ENCODE results near the gene TROAP.

DNA sequence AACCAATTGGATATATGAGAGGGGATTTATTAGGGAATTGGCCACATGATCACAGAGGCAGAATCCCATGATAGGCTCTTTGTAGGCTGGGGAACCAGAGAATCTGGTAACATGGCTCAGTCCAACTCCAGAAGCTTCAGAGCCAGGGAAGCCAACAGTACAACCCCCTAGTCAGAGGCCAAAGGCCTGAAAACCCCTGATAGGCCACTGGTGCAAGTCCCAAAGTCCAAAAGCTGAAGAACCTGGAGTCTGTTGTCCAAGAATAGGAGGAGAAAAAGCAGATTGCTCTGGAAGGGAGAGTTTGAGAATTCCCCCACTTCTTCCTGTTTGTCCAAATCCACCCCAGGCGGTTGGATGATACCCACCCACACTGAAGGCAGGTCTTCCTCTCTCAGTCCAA, 8.2 kb upstream of the TROAP start:
- TF ChIP-seq, protein P1, sequence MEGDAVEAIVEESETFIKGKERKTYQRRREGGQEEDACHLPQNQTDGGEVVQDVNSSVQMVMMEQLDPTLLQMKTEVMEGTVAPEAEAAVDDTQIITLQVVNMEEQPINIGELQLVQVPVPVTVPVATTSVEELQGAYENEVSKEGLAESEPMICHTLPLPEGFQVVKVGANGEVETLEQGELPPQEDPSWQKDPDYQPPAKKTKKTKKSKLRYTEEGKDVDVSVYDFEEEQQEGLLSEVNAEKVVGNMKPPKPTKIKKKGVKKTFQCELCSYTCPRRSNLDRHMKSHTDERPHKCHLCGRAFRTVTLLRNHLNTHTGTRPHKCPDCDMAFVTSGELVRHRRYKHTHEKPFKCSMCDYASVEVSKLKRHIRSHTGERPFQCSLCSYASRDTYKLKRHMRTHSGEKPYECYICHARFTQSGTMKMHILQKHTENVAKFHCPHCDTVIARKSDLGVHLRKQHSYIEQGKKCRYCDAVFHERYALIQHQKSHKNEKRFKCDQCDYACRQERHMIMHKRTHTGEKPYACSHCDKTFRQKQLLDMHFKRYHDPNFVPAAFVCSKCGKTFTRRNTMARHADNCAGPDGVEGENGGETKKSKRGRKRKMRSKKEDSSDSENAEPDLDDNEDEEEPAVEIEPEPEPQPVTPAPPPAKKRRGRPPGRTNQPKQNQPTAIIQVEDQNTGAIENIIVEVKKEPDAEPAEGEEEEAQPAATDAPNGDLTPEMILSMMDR (conservative IDR thresholded peaks at IDR 0.05; ENCODE audit: low read length) = no peak
- TF ChIP-seq EZH2phosphoT487 (IDR thresholded peaks at IDR 0.05; ENCODE audit: borderline replicate concordance, low read depth, low read length) = no peak

Measured in OCI-LY7 (cell line).